SK-MEL-5 (cell line): ENCODE results near the gene PTPRD. TPM values are rescaled to one million over a fixed set of nuclear protein-coding genes. Genes with fewer than 3 reads are reported as not detected.
"Not testable (repeated sequence)": the region's sequence is repeated elsewhere in the genome, so short reads cannot be mapped to it uniquely, and the experiment has no call there.

ENCODE experiments used
- DNase-seq: peaks from one replicate; pipeline ENCODE4 v3.0.0-alpha.2; 2016; ENCODE audit warnings: low read depth, low spot score
- in situ Hi-C: cut with HindIII; loops from 2 replicates; pipeline ENCODE4 v1.10.0; 2016; ENCODE audit warnings: low sequenced_read_pairs, high pct_unique_total_duplicates, low pct_unique_long_range_greater_than_20kb
- total RNA-seq: library from RNA; depleted of rRNA; stranded (reverse); fragments of >200 nt; shearing (Covaris generic); gene quantifications from 2 replicates; pipeline ENCODE4 v1.2.3, GENCODE V29; 2014

The PTPRD gene
- total RNA-seq, 1 experiment from 2014 or later, result 2.1 TPM

- in situ Hi-C loops, result no loop called here
Observed at GRCh38 chr9:9499546-9499945, 1113.3 kb downstream of the PTPRD start.

GRCh38 chr9:9498846-9499245 lies 1114.0 kb downstream of the PTPRD start:
- in situ Hi-C loops, result no loop called here

More at GRCh38 chr9:9499546-9499945, 1113.3 kb downstream of the PTPRD start:
- DNase-seq, result peak; percentile 11

GRCh38 chr9:9498128-9498527 lies 1114.7 kb downstream of the PTPRD start:
- in situ Hi-C loops, result no loop called here
- DNase-seq, result no peak

More at GRCh38 chr9:9498846-9499245, 1114.0 kb downstream of the PTPRD start:
- no peak for DNase-seq

- in situ Hi-C loops, result no loop called here
- DNase-seq, result no peak
Observed at GRCh38 chr9:9494336-9494735, 1118.5 kb downstream of the PTPRD start.

GRCh38 chr9:9492506-9492905 lies 1120.3 kb downstream of the PTPRD start:
- in situ Hi-C loops, result no loop called here
- no peak for DNase-seq

- in situ Hi-C loops, result no loop called here
- no peak for DNase-seq
Observed at GRCh38 chr9:9489183-9489582, 1123.6 kb downstream of the PTPRD start.

- in situ Hi-C loops, result no loop called here
- no peak for DNase-seq
Observed at GRCh38 chr9:9483175-9483574, 1129.6 kb downstream of the PTPRD start.

GRCh38 chr9:9478741-9479140 lies 1134.1 kb downstream of the PTPRD start:
- in situ Hi-C loops, result no loop called here
- DNase-seq, result no peak

GRCh38 chr9:9469271-9469670 lies 1143.5 kb downstream of the PTPRD start:
- in situ Hi-C loops, result no loop called here
- peak; percentile 58 for DNase-seq

GRCh38 chr9:9441874-9442273 lies 1170.9 kb downstream of the PTPRD start:
- in situ Hi-C loops, result not testable (repeated sequence)

GRCh38 chr9:9437641-9438040 lies 1175.2 kb downstream of the PTPRD start:
- DNase-seq, result peak; percentile 77
- in situ Hi-C loops, result no loop called here

More at GRCh38 chr9:9441874-9442273, 1170.9 kb downstream of the PTPRD start:
- DNase-seq, result not testable (repeated sequence)

GRCh38 chr9:9426454-9426853 lies 1186.3 kb downstream of the PTPRD start:
- in situ Hi-C loops, result not testable (repeated sequence)

GRCh38 chr9:9412241-9412640 lies 1200.6 kb downstream of the PTPRD start:
- in situ Hi-C loops, result no loop called here
- DNase-seq, result no peak

More at GRCh38 chr9:9426454-9426853, 1186.3 kb downstream of the PTPRD start:
- not testable (repeated sequence) for DNase-seq

GRCh38 chr9:9410736-9411135 lies 1202.1 kb downstream of the PTPRD start:
- no peak for DNase-seq
- in situ Hi-C loops, result no loop called here

- in situ Hi-C loops, result no loop called here
- DNase-seq, result no peak
Observed at GRCh38 chr9:9399982-9400381, 1212.8 kb downstream of the PTPRD start.

GRCh38 chr9:9396518-9396917 lies 1216.3 kb downstream of the PTPRD start:
- in situ Hi-C loops, result no loop called here

GRCh38 chr9:9395539-9395938 lies 1217.3 kb downstream of the PTPRD start:
- in situ Hi-C loops, result no loop called here
- no peak for DNase-seq

More at GRCh38 chr9:9396518-9396917, 1216.3 kb downstream of the PTPRD start:
- DNase-seq, result no peak

GRCh38 chr9:9392755-9393154 lies 1220.0 kb downstream of the PTPRD start:
- in situ Hi-C loops, result no loop called here
- no peak for DNase-seq

- in situ Hi-C loops, result no loop called here
- DNase-seq, result no peak
Observed at GRCh38 chr9:9389904-9390303, 1222.9 kb downstream of the PTPRD start.
